Progenitor cell of endocrine pancreas (in vitro differentiated cells): Measurements from ENCODE around the gene SLC35B3. TPM values are rescaled to one million over a fixed set of nuclear protein-coding genes. Genes with fewer than 3 reads are reported as not detected.

ENCODE experiments used
- DNase-seq: peaks from one replicate; pipeline ENCODE4 v3.0.0; 2021; ENCODE audit warnings: low spot score; ENCODE audit not compliant: unreplicated experiment
- H3K27ac Mint-ChIP-seq: 2 replicates; pipeline ENCODE4 v1.8.0; 2021; ENCODE audit warnings: mild to moderate bottlenecking, moderate library complexity, mixed read lengths
- H3K27me3 Mint-ChIP-seq: 2 replicates; pipeline ENCODE4 v1.8.0; 2021; ENCODE audit warnings: mixed read lengths
- H3K36me3 Mint-ChIP-seq: 2 replicates; pipeline ENCODE4 v1.8.0; 2022; ENCODE audit warnings: mixed read lengths; ENCODE audit not compliant: insufficient read depth
- H3K4me1 Mint-ChIP-seq: 2 replicates; pipeline ENCODE4 v1.8.0; 2021; ENCODE audit warnings: low read depth, mixed read lengths
- H3K4me3 Mint-ChIP-seq: 2 replicates; pipeline ENCODE4 v1.8.0; 2021; ENCODE audit warnings: low read depth, mild to moderate bottlenecking, moderate library complexity, mixed read lengths
- H3K9me3 Mint-ChIP-seq: 2 replicates; pipeline ENCODE4 v1.8.0; 2021; ENCODE audit warnings: low read depth, mixed read lengths
- total RNA-seq: library from RNA; stranded (reverse); gene quantifications from 2 replicates; pipeline ENCODE4 v1.2.1, GENCODE V29; 2021
- TF ChIP-seq, protein P1 (sequence below): fragments of 200-600 bp; sonication (generic); IDR thresholded peaks from one replicate; pipeline ENCODE4 v1.5.0; 2021; ENCODE audit warnings: antibody characterized with exemption, mild to moderate bottlenecking; ENCODE audit not compliant: unreplicated experiment

Gene SLC35B3
- total RNA-seq, 1 donor from 2014 or later = 18.9 TPM

- Mint-ChIP-seq H3K27me3 (peaks cover 8% of the 10 kb centered on the region), H3K9me3 (peaks cover 5% of the 10 kb centered on the region), H3K4me1 (no peaks in the 10 kb centered on the region), H3K36me3 (no peaks in the 10 kb centered on the region), H3K4me3 (no peak overlapping the region), H3K27ac (no peak overlapping the region)
- TF ChIP-seq, protein P1, sequence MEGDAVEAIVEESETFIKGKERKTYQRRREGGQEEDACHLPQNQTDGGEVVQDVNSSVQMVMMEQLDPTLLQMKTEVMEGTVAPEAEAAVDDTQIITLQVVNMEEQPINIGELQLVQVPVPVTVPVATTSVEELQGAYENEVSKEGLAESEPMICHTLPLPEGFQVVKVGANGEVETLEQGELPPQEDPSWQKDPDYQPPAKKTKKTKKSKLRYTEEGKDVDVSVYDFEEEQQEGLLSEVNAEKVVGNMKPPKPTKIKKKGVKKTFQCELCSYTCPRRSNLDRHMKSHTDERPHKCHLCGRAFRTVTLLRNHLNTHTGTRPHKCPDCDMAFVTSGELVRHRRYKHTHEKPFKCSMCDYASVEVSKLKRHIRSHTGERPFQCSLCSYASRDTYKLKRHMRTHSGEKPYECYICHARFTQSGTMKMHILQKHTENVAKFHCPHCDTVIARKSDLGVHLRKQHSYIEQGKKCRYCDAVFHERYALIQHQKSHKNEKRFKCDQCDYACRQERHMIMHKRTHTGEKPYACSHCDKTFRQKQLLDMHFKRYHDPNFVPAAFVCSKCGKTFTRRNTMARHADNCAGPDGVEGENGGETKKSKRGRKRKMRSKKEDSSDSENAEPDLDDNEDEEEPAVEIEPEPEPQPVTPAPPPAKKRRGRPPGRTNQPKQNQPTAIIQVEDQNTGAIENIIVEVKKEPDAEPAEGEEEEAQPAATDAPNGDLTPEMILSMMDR = no peak
- DNase-seq = no peak
Observed at GRCh38 chr6:8375916-8376315, 59.4 kb downstream of the SLC35B3 start.
